GM18517 (cell line): Measurements from ENCODE around the gene RPL12.

Experiments
- ATAC-seq: cut with Tn5 transposase; IDR thresholded peaks from one replicate; pipeline ENCODE4 v1.9.1; 2021; ENCODE audit warnings: mild to moderate bottlenecking, moderate library complexity; ENCODE audit not compliant: unreplicated experiment

Gene RPL12

DNA sequence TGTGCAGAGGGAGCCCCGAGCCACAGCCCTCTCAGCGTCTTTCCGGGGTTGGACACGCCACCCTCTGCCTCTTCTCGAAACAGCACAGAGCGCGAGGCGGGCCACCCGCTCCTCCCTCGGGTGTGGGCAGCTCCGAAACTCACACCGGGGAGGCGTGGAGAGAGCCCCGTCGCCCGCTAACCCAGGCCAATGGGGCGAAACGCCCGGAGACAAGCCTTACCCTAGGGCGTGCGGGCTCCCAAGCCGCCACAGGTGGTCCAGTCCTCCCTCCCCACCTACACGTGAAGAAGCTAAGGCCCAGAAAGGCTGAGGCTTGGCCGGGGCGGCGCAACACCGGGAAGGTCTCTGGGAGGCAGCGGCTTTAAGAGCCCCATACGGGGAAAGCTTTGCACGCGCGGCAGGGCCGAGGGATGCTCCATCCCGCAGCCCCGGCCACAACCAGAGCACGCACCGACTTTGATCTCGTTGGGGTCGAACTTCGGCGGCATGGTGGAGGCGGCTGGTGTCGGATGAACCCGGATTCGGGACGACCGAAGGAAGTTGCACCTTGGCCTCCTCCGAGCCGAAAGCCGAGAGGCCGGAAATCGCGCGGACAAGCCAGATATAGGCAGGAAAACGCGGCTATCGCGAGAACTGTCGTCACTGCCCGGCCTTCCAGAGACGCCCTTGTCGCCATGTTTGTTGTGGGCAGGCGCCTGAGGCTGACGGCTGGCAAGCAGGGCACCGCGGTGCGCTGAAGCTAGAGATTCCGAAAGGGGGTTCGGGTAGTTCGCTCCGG is at the start of gene RPL12, which contains the start of gene LRSAM1:
RPL12 (minus strand) TSS at position 577 of the 778 bp plus-strand sequence; CDS start at position 488, 89 bp downstream.
LRSAM1 (plus strand) TSS at position 681 of the 778 bp plus-strand sequence. CDS start 3,018 bp downstream, outside the sequence.
- peak; percentile 62 for ATAC-seq

DNA sequence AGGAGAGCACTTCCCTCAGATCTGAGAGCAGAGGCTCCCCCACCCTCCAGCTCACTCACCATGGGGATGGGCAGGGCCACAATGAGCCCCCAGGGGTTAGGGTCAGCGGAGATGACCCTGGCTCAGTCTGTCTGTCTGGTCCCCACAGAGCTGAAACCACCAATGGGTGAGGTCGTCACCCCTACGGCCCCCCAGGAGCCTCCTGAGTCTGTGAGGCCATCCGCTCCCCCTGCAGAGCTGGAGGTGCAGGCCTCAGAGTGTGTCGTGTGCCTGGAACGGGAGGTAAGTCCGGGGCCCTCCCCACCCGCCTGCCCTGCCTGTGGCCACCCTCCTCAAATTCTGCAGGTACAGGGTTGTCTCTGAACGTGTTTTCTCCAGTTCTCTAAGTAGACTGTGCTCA is 49.7 kb upstream of the RPL12 start:
- no peak for ATAC-seq

DNA sequence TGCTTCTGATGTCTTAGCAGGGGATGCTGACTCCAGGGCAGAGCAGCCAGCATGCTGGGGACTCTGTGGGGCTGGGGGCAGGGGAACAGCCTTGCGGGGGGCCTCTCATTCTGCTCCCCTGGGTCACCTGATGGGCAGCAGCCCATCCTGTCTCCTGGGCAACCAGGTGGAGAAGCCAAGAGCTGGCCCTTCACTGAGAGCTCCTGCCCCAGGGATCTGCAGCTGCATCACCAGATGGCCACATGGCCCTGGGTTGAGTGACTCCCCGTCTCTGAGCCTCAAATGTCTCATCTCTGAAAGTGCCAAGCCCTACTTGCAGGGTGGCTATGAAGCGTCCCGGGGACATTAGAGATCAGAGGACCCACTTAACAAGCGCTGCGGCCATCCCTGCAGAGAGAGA is 49.2 kb upstream of the RPL12 start:
- ATAC-seq: no peak

DNA sequence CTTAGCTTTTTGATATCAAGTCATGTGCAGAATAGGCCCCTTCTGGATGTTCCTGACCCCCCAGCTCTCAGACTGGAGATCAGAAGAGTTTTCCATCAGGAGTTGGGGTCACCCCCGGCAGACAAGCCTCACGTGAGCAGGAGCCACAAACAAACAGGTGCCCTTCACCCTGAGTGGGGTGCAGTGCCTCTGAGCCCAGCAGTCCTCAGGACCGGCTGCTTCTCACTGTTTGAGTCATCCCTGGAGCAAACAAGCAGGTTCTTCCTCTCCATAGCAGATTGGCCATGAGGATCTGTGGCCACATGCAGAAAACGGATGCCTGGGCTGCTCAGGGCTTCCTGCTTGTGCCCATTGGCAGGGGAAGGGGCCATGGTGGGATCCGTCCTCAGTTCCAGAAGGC is 47.1 kb upstream of the RPL12 start:
- no peak for ATAC-seq

DNA sequence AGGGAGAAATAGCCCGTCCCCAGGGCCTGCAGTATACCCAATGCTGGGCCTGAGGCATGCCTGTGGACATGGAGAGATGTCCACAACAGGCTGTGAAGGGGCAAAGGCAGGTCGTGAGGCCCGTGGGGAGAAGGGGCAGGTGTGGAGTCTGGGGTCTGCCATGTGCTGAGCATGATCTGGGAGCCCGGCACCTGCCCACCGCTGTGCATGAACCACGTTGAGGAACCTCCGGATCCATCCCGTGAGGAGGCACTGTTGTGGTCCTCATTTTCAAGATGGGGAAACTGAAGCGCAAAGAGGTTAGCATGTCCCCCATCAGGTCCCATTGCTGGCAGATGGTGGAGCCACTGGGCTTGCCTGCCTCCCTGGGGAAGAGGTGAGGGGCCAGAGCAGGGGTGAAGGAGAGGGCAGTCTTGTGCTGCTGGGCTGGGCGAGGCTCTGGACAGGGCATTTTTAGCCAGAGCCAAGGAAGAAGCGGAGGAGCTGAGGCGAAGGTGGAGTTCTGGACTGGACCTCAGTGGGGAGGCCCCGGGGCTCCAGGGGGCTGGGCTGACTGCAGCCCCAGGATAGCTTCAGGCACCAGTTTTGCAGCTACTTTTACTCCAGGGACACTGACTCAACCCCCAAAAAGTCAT is 46.6 kb upstream of the RPL12 start:
- ATAC-seq: no peak

DNA sequence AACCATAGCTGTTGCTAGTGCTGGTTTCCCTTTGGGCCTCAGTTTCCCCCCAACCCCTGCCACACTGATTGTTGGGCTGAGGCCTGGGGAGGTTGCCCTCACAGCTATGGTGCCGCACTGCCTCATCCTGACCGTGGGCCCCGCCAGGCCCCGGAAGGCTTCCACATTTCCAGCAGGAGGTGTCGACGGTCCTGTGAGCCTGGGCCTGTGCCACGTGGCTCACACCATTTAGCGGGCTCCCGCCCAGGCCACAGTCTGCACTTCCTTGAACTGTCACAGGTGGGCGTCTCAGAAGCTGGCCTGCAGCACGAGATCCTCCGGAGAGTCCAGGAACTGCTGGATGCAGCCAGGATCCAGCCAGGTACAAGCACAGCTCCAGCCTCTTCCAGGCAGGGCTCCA is 45.8 kb upstream of the RPL12 start:
- no peak for ATAC-seq

DNA sequence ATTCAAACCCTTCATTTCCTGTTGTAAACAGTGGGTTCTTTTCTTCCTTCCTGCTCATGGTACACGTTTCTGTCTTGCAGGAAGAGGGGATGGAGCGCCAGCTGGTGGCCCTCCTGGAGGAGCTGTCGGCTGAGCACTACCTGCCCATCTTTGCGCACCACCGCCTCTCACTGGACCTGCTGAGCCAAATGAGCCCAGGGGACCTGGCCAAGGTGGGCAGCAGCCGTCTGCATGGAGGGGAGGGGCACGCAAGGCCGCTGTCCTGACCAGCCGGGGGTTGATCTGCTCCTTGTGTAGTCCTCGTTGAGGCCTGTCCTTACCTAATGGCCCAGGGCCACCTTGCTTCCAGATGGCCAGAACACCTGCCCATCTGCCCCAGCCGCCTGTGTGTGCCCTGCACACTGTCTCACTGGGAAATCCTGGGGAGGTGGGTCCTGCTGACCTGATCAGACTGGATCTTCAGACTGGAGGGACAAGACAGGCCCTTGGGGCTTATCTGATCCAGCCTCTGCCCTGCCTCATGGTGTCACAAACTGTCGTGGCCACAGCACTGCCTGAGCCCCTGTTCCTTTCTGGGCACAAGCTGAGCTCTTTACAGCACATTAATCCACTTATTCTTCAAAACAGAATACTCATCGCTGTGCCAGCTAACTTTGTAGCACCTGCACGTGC is 44.8 kb upstream of the RPL12 start:
- no peak for ATAC-seq

DNA sequence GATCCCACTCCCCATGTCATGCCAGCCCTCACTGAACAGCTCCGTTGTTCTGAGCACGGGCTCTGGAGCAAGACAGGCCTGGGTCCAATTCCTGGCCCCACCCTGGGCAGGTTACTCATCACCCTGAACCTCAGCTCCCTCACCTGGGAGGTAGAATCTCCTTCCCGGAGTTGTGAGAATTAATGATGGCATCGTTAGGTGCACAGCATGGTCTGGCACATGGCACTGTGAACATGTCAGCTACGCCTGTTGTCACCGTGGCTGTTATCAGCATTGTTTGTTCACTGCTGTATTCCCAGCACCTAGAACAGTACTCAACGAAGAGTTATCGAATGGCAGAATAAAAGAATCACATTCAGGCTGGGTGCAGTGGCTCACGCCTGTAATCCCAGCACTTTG is 43.1 kb upstream of the RPL12 start:
- ATAC-seq: no peak

DNA sequence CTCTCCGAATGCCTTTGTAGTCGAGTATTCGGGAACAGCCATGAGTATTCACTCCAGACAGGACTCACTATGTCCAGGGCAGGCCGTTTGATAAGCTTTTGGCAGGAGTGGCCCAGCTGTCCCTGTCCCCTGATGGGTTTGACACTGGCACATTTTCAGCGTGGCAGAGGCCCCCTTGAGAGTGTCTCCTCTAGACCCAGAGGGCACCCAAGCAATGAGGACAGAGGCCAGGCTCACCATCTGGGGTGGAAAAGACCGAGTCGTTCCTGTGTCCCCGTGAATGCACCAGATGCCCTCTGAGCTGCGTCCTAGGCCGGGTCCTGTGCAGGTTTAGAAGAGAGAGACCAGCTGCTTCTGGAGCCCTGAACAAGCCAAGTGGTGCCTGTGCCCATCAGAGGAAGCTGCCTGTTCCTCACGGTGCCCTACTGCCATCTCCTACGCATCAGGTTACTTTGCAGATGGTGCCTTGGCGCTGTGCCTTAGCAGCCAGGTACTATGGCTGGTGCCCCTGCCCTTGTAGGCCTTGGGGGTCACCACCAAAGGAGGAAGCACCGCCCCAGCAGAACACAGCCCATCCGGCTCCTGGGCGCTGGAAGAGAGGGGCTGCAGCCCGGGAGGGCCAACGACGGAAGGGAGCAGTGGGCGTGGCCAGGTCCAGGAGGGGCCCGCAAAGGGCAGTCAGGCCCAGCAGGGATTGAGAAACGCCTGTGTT is 42.5 kb upstream of the RPL12 start:
- ATAC-seq: no peak

DNA sequence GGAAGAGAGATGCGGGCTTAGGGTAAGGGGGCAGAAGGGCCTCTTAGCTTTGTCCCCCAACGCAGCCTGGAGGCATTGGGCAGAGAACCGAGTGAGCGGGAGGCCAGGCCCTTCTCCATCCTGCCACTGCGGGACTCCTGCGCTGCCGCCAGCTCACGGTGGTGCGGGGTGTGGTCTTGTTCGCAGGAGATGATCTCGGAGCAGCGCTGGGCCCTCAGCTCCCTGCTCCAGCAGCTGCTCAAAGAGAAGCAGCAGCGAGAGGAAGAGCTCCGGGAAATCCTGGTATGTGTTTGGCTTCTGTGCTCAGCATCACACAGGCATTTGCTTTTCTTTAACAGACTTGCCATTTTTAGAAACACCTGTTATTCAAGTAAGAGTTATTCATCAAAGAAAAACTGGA is 41.4 kb upstream of the RPL12 start:
- no peak for ATAC-seq

DNA sequence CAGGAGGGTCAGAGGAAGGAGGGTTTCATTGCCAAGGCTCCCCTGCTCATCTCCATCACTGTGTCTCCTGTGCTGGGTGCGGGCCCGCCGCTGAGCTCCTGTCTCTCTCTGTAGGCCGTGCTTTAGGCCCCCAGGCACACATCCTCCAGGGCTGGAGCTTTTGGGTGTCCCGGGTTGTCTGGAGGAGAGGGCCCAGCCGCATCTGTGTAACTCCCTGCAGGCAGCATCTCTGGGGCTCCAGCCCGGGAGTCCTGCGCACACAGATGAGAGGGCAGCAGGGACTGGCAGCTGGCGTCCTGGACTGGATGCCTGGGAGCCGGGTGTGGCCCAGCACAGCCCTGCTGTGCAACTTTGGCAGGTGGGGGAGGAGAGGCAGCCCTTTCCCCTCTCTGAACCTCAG is 40.3 kb upstream of the RPL12 start:
- ATAC-seq: no peak

DNA sequence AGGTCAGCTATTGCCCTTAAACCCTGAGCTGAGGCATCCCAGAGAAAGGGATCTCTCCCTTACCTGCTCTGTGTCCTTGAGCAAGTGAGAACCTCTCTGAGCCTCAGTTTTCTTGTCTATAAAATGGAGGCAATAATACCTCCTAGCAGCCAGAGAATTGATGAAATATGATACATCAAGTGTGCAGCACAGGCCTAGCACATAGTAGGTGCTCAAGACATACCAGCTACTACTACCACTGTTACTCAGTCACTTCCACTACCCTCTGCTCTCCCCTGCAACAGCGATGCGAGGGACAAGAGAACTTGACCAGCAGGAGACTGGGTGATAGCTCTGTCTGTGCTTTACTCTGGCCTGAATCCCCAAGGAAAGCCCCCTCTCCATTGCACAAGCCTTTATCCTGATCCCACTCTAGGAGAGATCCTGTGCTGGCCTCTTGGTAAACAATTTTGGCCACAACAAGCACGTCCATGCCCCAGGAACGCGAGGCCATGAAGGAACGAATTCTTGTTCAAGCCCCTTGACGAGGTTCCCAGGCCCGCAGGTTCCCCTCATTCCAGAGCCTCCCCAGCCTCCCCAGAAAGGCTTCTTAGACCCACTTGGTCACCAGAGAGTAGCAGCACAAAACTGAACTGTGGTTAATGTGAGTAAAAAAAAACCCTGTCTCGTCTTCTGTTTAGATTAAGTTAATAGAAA is 39.5 kb upstream of the RPL12 start:
- no peak for ATAC-seq

DNA sequence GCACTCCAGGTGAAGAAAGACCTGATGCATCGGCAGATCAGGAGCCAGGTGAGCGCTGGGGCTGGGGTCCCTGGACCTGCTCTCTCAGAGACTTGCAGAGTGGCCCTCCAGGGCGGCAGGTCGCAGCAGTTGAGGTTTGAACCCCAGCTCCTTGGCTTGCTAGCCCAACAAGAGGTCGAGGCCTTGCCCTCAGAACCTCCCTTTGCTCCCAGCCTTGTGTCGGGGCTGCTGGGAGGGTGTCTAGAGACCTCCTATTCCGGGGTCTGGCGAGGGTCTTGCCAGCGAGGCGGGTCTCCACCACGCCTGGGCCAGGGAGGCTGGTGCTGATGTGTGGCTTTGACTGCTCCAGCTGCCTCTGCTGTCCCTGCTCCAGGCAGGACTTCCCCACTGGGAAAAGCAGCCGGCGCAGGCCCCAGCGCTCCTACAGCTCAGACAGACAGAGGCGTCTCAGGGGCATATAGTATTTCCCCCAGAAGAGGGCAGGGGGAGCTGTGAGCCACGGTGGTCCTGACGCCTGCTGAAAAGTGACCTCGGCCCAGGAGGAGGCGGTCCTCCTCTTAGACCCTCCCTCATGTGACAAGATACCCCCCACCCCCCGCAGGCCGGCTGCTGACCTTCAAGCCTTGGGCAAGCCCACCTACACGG is 38.4 kb upstream of the RPL12 start:
- no peak for ATAC-seq

DNA sequence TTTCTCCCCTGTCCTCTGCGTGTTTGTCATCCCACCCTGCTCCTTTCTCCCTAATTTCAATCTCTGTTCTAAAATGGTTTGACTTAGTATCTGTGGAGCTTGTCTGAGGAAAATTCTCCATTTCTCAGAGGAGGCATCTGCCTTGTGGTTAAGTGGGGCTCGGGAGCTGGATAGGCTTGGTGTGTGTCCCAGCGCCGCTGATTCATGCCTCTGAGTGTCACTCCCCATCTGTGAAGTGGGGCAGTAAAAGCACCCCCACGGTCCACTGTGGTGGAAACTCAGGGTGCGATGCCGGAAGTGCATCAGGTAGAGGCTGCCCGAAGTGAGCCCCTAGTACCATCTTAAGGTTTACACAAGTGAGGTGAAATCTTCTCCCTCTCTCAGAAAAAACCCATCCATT is 37.7 kb upstream of the RPL12 start:
- ATAC-seq: no peak

DNA sequence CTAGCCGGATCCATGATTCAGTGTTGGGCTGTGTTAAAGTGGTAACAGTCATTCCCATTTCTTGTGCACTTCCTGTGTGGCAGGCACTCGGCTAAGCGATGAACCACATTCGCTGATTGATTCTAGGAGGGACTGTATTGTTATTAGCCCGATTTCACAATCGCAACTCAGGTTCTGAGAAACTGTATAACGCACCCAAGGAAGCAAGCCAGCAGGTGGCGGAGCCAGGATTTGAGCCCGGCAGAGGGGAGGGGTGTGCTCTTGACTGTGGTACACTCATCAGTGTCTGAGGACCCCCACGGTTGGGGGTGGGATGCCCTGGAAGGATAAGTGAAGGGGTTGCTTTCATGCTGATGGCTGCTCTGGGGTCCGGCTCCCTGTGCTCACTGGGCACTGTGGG is 34.8 kb upstream of the RPL12 start:
- no peak for ATAC-seq

DNA sequence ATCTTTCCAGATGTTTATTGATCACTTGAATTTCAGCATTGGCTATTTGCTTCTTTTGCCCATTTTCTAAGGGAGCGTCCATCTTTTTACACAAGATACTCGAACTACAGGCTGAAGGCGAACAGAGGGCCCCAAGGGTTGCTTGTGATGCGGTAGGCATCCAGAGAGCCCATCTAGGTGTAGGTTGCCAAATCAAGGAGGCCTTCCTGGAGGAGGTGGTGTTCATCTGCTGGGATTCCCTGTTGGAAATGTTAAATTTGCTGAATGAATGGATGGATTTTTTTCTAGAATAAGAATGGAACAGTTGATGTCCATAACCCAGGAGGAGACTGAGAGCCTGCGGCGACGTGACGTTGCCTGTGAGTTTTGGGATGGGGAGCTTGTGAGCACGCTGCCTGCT is 31.5 kb upstream of the RPL12 start:
- ATAC-seq: no peak

DNA sequence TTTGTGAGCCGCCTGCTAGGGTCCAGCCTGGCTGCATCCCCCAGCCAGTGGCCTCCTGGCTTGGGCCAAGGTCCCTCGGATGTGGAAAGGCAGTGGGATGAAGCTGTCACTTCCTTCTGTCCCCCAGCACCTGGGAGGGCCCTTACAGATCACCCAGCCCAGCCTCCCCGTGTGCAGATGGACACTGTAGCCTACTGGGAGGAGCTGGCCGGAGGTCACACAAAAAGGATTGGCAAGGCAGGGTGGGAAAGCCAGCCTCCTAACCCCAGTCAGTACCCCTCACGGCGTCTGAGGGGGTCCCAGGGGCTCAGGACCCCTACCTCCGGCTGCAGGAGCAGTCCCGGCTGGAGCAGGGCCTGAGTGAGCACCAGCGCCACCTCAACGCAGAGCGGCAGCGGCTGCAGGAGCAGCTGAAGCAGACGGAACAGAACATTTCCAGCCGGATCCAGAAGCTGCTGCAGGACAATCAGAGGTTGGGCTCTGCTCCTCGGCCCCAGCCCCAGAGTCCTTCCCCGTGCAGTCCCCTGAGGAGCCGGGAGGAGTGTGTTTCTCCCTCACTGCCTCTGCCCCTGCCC is 28.4 kb upstream of the RPL12 start:
- no peak for ATAC-seq

DNA sequence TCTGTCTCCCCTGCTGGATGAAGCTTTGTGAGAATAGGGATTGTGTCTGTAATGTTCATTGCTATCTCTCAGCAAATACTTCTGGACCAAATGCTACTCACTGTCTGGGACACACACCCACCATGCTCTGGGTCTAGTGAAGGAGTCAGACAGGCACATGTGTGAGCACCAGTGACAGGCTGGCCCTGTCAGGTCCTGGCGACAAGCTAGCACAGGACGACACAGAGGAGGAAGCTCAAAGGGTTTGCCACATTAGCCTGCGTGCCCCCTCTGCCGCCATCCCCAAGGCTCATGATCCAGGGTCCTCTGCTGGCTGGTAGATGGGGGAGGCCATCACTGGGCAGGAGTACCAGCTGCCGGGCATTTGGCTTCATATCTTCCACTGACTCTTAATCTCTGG is 23.4 kb upstream of the RPL12 start:
- ATAC-seq: no peak

DNA sequence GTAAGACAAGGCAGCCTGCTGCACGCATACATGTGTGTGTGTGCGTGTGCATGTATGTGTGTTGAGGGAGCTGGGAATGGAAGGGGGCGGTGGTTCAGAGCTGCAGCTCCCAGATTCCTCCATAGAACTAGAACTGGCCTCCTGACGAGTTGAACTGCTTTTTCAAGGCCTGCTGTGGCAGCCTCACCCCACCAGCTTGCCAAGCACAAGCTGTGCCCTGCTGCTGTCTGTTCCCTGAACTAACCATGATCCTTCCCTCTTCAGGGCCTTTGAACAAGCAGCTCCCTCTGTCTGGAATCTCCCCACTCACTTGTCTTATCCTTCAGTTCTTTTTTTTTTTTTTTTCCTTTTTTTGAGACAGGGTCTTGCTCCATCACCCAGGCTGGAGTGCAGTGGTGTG is 22.7 kb upstream of the RPL12 start:
- ATAC-seq: no peak

DNA sequence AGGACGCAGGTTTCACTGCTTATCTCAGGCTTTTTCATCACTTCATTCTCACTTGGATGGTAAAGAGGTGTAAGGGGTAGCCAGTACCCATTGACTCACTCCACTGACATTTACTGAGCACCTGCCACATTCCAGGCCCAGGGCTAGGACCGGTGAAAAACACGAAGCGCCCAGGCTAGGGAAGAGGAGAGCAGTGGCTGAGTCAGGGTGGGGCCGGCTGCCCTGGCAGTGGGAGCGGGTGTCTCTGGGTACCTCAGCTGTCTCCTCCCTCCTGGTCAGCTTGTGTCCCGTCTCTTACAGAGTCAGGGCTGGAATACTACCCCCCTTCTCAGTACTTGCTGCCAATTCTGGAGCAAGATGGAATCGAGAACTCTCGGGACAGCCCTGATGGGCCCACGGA is 22.3 kb upstream of the RPL12 start:
- no peak for ATAC-seq
